Right lobe of liver (tissue), 6 donors: ENCODE measurements around the gene FASTK. TPM values are rescaled to one million over a fixed set of nuclear protein-coding genes. Genes with fewer than 3 reads are reported as not detected.

Experiments used
- ATAC-seq, 4 donors: fragments of 200-7000 bp; cut with Tn5 transposase; one replicate each; pipeline ENCODE4 v1.9.1; 2020; ENCODE audit warnings: mild to moderate bottlenecking in 4 of 4, moderate library complexity in 4 of 4
- DNase-seq, 3 donors: peaks; one replicate each; pipeline ENCODE4 v3.0.0-alpha.2; 2020
- H3K27ac ChIP-seq, 3 donors: fragments of 200-600 bp; one replicate each; pipeline ENCODE4 v1.8.0; 2022
- H3K27me3 ChIP-seq, 2 donors: fragments of 200-600 bp; one replicate each; pipeline ENCODE4 v1.8.0; 2022
- H3K36me3 ChIP-seq, 4 donors: fragments of 200-600 bp; sonication (generic) in 1 of 4; one replicate each; pipeline versions ENCODE4 v1.5.1 to v1.8.0; 2017 to 2022; ENCODE audit warnings: control low read depth in 1 of 4
- H3K4me1 ChIP-seq, 4 donors: fragments of 200-600 bp; sonication (generic) in 1 of 4; one replicate each; pipeline versions ENCODE4 v1.5.1 to v1.8.0; 2017 to 2022; ENCODE audit warnings: control low read depth in 1 of 4
- H3K4me3 ChIP-seq, 3 donors: fragments of 200-600 bp; one replicate each; pipeline ENCODE4 v1.8.0; 2022
- H3K9me3 ChIP-seq, 4 donors: fragments of 200-600 bp; sonication (generic) in 1 of 4; one replicate each; pipeline versions ENCODE4 v1.5.1 to v1.8.0; 2017 to 2022; ENCODE audit warnings: control low read depth in 1 of 4
- POLR2A ChIP-seq: fragments of 450-650 bp; IDR thresholded peaks from one replicate; pipeline ENCODE4 v1.6.1; 2017; ENCODE audit warnings: antibody characterized with exemption, mild to moderate bottlenecking
- WGBS: methylation state at CpG from one replicate; pipeline ENCODE4 v1.1.6; 2018; ENCODE audit warnings: low coverage, low lambda C conversion rate; ENCODE audit not compliant: insufficient coverage; ENCODE audit errors: missing lambda C conversion rate; 5-methylcytosine and 5-hydroxymethylcytosine counted together
- intact Hi-C, 2 donors: fragments of 100-400 bp; cut with DNase I; formaldehyde crosslinking; loops; one replicate each; pipeline versions ENCODE4 v1.11.2 to v1.14.1; 2022
- total RNA-seq, 6 experiments: library from RNA; depleted of rRNA in 2 of 6; stranded (reverse); fragments of >200 nt in 2 of 6; fragmentation: NEBNext Ultra II Directional in 3 of 6; extraction: Animal tissue kit (Norgen Biotek cat#: 25700) in 3 of 6; gene quantifications; one replicate each; pipeline versions ENCODE4 v1.1.0 to v1.2.4, GENCODE V29; 2016 to 2023
- TF ChIP-seq, protein P1 (sequence below), 4 donors: fragments of 200-600 bp in 3 of 4; fragments of 450-650 bp in 1 of 4; IDR thresholded peaks; one replicate each; pipeline versions ENCODE4 v1.5.1 to v1.8.0; 2016 to 2022; ENCODE audit warnings: antibody characterized with exemption in 4 of 4, mild to moderate bottlenecking in 2 of 4
- donor health status: DM: no; HTN: yes; CAD: no.
- donor health status: DM: no; HTN: no; CAD: no.
- donor health status: DM: no; HTN: no; CAD: no.
- donor health status: DM: no; HTN: yes; CAD: no.
- donor health status: DM: no; HTN: yes; CAD: no.

The FASTK gene
- total RNA-seq, 6 experiments from 2014 or later = 33.4 to 48.8 (median 43.9) TPM

- DNase-seq = no peak
- H3K27me3 ChIP-seq = no peaks in the 10 kb centered on the region
- H3K27ac ChIP-seq = peak overlapping the region; percentile 89 to 96 (median 94)
- no peaks in the 10 kb centered on the region for H3K36me3 ChIP-seq
- no peak for ATAC-seq
- intact Hi-C loops = no loop called here
- WGBS = 3% methylated on average over 14 of the region's 18 CpGs
- TF ChIP-seq, protein P1, sequence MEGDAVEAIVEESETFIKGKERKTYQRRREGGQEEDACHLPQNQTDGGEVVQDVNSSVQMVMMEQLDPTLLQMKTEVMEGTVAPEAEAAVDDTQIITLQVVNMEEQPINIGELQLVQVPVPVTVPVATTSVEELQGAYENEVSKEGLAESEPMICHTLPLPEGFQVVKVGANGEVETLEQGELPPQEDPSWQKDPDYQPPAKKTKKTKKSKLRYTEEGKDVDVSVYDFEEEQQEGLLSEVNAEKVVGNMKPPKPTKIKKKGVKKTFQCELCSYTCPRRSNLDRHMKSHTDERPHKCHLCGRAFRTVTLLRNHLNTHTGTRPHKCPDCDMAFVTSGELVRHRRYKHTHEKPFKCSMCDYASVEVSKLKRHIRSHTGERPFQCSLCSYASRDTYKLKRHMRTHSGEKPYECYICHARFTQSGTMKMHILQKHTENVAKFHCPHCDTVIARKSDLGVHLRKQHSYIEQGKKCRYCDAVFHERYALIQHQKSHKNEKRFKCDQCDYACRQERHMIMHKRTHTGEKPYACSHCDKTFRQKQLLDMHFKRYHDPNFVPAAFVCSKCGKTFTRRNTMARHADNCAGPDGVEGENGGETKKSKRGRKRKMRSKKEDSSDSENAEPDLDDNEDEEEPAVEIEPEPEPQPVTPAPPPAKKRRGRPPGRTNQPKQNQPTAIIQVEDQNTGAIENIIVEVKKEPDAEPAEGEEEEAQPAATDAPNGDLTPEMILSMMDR (IDR thresholded peaks at IDR 0.05) = no peak
- no peak for TF ChIP-seq POLR2A
- peaks cover 0 to 40% (median 16%) of the 10 kb centered on the region in 4 donors for H3K4me1 ChIP-seq
- peak overlapping the region; percentile 85 to 92 (median 87) for H3K4me3 ChIP-seq
- no peaks in the 10 kb centered on the region for H3K9me3 ChIP-seq
Measured at GRCh38 chr7:151058781-151059366, 21.7 kb downstream of the FASTK start.

- Histone ChIP-seq H3K36me3 (no peaks in the 10 kb centered on the region), H3K27me3 (no peaks in the 10 kb centered on the region), H3K4me3 (peak overlapping the region; percentile 72 to 92 (median 87)), H3K27ac (peak overlapping the region; percentile 89 to 96 (median 94)), H3K9me3 (no peaks in the 10 kb centered on the region), H3K4me1 (peaks cover 0 to 34% (median 13%) of the 10 kb centered on the region in 4 donors)
- peak; percentile 79 for TF ChIP-seq POLR2A
- TF ChIP-seq, protein P1 (IDR thresholded peaks at IDR 0.05) = no peak
- DNase-seq (peak; percentile 99), ATAC-seq (peak; percentile 79 to 89 (median 83))
- WGBS = 0% methylated on average over 10 of the region's 46 CpGs
- intact Hi-C loops = no loop called here
Measured at GRCh38 chr7:151057989-151058780, 22.4 kb downstream of the FASTK start.

- Histone ChIP-seq H3K4me3 (peak within 1 kb of the TSS; percentile 72 to 92 (median 87)), H3K27ac (peak within 1 kb of the TSS; percentile 89 to 96 (median 94)), H3K4me1 (peaks cover 0 to 34% (median 13%) of the 10 kb centered on the region in 4 donors), H3K9me3 (no peaks in the 10 kb centered on the region), H3K27me3 (no peaks in the 10 kb centered on the region), H3K36me3 (no peaks in the 10 kb centered on the region)
- no peak for ATAC-seq
- DNase-seq = no peak
- intact Hi-C loops = no loop called here
- 0% methylated on average over 29 of the region's 30 CpGs for WGBS
- TF ChIP-seq, protein P1 (IDR thresholded peaks at IDR 0.05) = no peak
- TF ChIP-seq POLR2A = no peak
Measured at GRCh38 chr7:151057506-151057988, 23.1 kb downstream of the FASTK start, which contains the start of gene CDK5. Gene CDK5 (minus strand): TSS chr7:151057897. CDS start chr7:151057848, 49 bp downstream.

- H3K9me3 ChIP-seq = no peaks in the 10 kb centered on the region
- no peak overlapping the region for H3K27ac ChIP-seq
- DNase-seq (peak in 1 of 3 donors; percentile 39), ATAC-seq (no peak)
- peaks cover 0 to 31% (median 11%) of the 10 kb centered on the region in 4 donors for H3K4me1 ChIP-seq
- H3K27me3 ChIP-seq = no peaks in the 10 kb centered on the region
- peak overlapping the region; percentile 72 to 92 (median 79) for H3K4me3 ChIP-seq
- TF ChIP-seq, protein P1 (IDR thresholded peaks at IDR 0.05) = no peak
- 22% methylated on average over 19 of the region's 29 CpGs for WGBS
- no peaks in the 10 kb centered on the region for H3K36me3 ChIP-seq
- intact Hi-C loops = no loop called here
Measured at GRCh38 chr7:151056666-151057505, 23.7 kb downstream of the FASTK start.
